Measurements from ENCODE around the gene COL23A1.

COL23A1 gene

GRCh38 chr5:178415353-178415752, 174.8 kb downstream of the COL23A1 start:
- Mint-ChIP-seq H3K27me3 (peaks cover 2% of the 10 kb centered on the region), H3K36me3 (no peaks in the 10 kb centered on the region), H3K9me3 (ENCODE audit: low read depth) (no peaks in the 10 kb centered on the region), H3K4me3 (no peak overlapping the region), H3K27ac (no peak overlapping the region), H3K4me1 (ENCODE audit: low read depth) (no peaks in the 10 kb centered on the region)

GRCh38 chr5:178413988-178414387, 176.2 kb downstream of the COL23A1 start:
- no peaks in the 10 kb centered on the region for H3K36me3 Mint-ChIP-seq
- no peak overlapping the region for H3K27ac Mint-ChIP-seq
- H3K27me3 Mint-ChIP-seq: peaks cover 2% of the 10 kb centered on the region
- no peaks in the 10 kb centered on the region for H3K4me1 Mint-ChIP-seq (ENCODE audit: low read depth)
- H3K9me3 Mint-ChIP-seq (ENCODE audit: low read depth): no peaks in the 10 kb centered on the region
- no peak overlapping the region for H3K4me3 Mint-ChIP-seq

- peaks cover 7% of the 10 kb centered on the region for H3K36me3 Mint-ChIP-seq
- no peaks in the 10 kb centered on the region for H3K4me1 Mint-ChIP-seq (ENCODE audit: low read depth)
- no peak overlapping the region for H3K27ac Mint-ChIP-seq
- H3K9me3 Mint-ChIP-seq (ENCODE audit: low read depth): peaks cover 11% of the 10 kb centered on the region
- H3K27me3 Mint-ChIP-seq: peaks cover 5% of the 10 kb centered on the region
- H3K4me3 Mint-ChIP-seq: no peak overlapping the region
These were observed 179.1 kb downstream of the COL23A1 start for GRCh38 chr5:178411083-178411482.

- no peaks in the 10 kb centered on the region for H3K4me1 Mint-ChIP-seq (ENCODE audit: low read depth)
- H3K27me3 Mint-ChIP-seq: peaks cover 10% of the 10 kb centered on the region
- peaks cover 9% of the 10 kb centered on the region for H3K36me3 Mint-ChIP-seq
- H3K9me3 Mint-ChIP-seq (ENCODE audit: low read depth): peaks cover 11% of the 10 kb centered on the region
- no peak overlapping the region for H3K4me3 Mint-ChIP-seq
- no peak overlapping the region for H3K27ac Mint-ChIP-seq
These were observed 182.5 kb downstream of the COL23A1 start for GRCh38 chr5:178407646-178408045.

- no peak overlapping the region for H3K4me3 Mint-ChIP-seq
- no peak overlapping the region for H3K27ac Mint-ChIP-seq
- peaks cover 8% of the 10 kb centered on the region for H3K27me3 Mint-ChIP-seq
- H3K4me1 Mint-ChIP-seq (ENCODE audit: low read depth): no peaks in the 10 kb centered on the region
- peaks cover 9% of the 10 kb centered on the region for H3K36me3 Mint-ChIP-seq
- H3K9me3 Mint-ChIP-seq (ENCODE audit: low read depth): peaks cover 15% of the 10 kb centered on the region
These were observed 185.2 kb downstream of the COL23A1 start for GRCh38 chr5:178404987-178405386.

- Mint-ChIP-seq H3K36me3 (peaks cover 9% of the 10 kb centered on the region), H3K27ac (no peak overlapping the region), H3K27me3 (peaks cover 8% of the 10 kb centered on the region), H3K9me3 (ENCODE audit: low read depth) (peaks cover 15% of the 10 kb centered on the region), H3K4me3 (no peak overlapping the region), H3K4me1 (ENCODE audit: low read depth) (no peaks in the 10 kb centered on the region)
These were observed 186.1 kb downstream of the COL23A1 start for GRCh38 chr5:178403956-178404600.

- Mint-ChIP-seq H3K27ac (no peak overlapping the region), H3K9me3 (ENCODE audit: low read depth) (peaks cover 15% of the 10 kb centered on the region), H3K4me3 (no peak overlapping the region), H3K27me3 (peaks cover 8% of the 10 kb centered on the region), H3K4me1 (ENCODE audit: low read depth) (no peaks in the 10 kb centered on the region), H3K36me3 (peaks cover 9% of the 10 kb centered on the region)
These were observed 186.8 kb downstream of the COL23A1 start for GRCh38 chr5:178403351-178403750.

- Mint-ChIP-seq H3K4me1 (ENCODE audit: low read depth) (no peaks in the 10 kb centered on the region), H3K27ac (no peak overlapping the region), H3K27me3 (peaks cover 2% of the 10 kb centered on the region), H3K4me3 (no peak overlapping the region), H3K36me3 (no peaks in the 10 kb centered on the region), H3K9me3 (ENCODE audit: low read depth) (peaks cover 4% of the 10 kb centered on the region)
These were observed 190.5 kb downstream of the COL23A1 start for GRCh38 chr5:178399701-178400095.

GRCh38 chr5:178398901-178399700, 191.1 kb downstream of the COL23A1 start:
- Mint-ChIP-seq H3K27ac (no peak overlapping the region), H3K4me3 (no peak overlapping the region), H3K9me3 (ENCODE audit: low read depth) (peaks cover 4% of the 10 kb centered on the region), H3K27me3 (peaks cover 2% of the 10 kb centered on the region), H3K4me1 (ENCODE audit: low read depth) (no peaks in the 10 kb centered on the region), H3K36me3 (no peaks in the 10 kb centered on the region)

GRCh38 chr5:178396796-178397720, 193.1 kb downstream of the COL23A1 start:
- Mint-ChIP-seq H3K4me1 (ENCODE audit: low read depth) (no peaks in the 10 kb centered on the region), H3K4me3 (no peak overlapping the region), H3K36me3 (no peaks in the 10 kb centered on the region), H3K27me3 (peaks cover 2% of the 10 kb centered on the region), H3K27ac (no peak overlapping the region), H3K9me3 (ENCODE audit: low read depth) (peaks cover 4% of the 10 kb centered on the region)

GRCh38 chr5:178394074-178394473, 196.1 kb downstream of the COL23A1 start:
- Mint-ChIP-seq H3K9me3 (ENCODE audit: low read depth) (no peaks in the 10 kb centered on the region), H3K27ac (no peak overlapping the region), H3K4me3 (no peak overlapping the region), H3K27me3 (peaks cover 2% of the 10 kb centered on the region), H3K4me1 (ENCODE audit: low read depth) (no peaks in the 10 kb centered on the region), H3K36me3 (no peaks in the 10 kb centered on the region)

GRCh38 chr5:178392931-178393394, 197.2 kb downstream of the COL23A1 start:
- H3K27ac Mint-ChIP-seq: no peak overlapping the region
- H3K9me3 Mint-ChIP-seq (ENCODE audit: low read depth): no peaks in the 10 kb centered on the region
- H3K4me1 Mint-ChIP-seq (ENCODE audit: low read depth): no peaks in the 10 kb centered on the region
- H3K27me3 Mint-ChIP-seq: peaks cover 2% of the 10 kb centered on the region
- no peak overlapping the region for H3K4me3 Mint-ChIP-seq
- no peaks in the 10 kb centered on the region for H3K36me3 Mint-ChIP-seq

GRCh38 chr5:178392386-178392785, 197.8 kb downstream of the COL23A1 start:
- Mint-ChIP-seq H3K27ac (no peak overlapping the region), H3K27me3 (no peaks in the 10 kb centered on the region), H3K4me1 (ENCODE audit: low read depth) (no peaks in the 10 kb centered on the region), H3K36me3 (no peaks in the 10 kb centered on the region), H3K9me3 (ENCODE audit: low read depth) (no peaks in the 10 kb centered on the region), H3K4me3 (no peak overlapping the region)

GRCh38 chr5:178391480-178391879, 198.7 kb downstream of the COL23A1 start:
- Mint-ChIP-seq H3K9me3 (ENCODE audit: low read depth) (no peaks in the 10 kb centered on the region), H3K4me3 (no peak overlapping the region), H3K36me3 (no peaks in the 10 kb centered on the region), H3K27me3 (peaks cover 3% of the 10 kb centered on the region), H3K4me1 (ENCODE audit: low read depth) (no peaks in the 10 kb centered on the region), H3K27ac (no peak overlapping the region)

GRCh38 chr5:178389796-178390195, 200.4 kb downstream of the COL23A1 start:
- H3K36me3 Mint-ChIP-seq: no peaks in the 10 kb centered on the region
- H3K27ac Mint-ChIP-seq: no peak overlapping the region
- no peaks in the 10 kb centered on the region for H3K9me3 Mint-ChIP-seq (ENCODE audit: low read depth)
- H3K27me3 Mint-ChIP-seq: peaks cover 3% of the 10 kb centered on the region
- no peak overlapping the region for H3K4me3 Mint-ChIP-seq
- no peaks in the 10 kb centered on the region for H3K4me1 Mint-ChIP-seq (ENCODE audit: low read depth)

Measured in activated naive CD8-positive, alpha-beta T cell (primary cell).